Bone marrow (tissue), 2 donors: ENCODE measurements around the gene AMIGO1.

Source experiments
- DNase-seq, 2 donors: peaks; one replicate each; lab custom pipeline; 2025; lab: John Stamatoyannopoulos, UW

AMIGO1 gene

DNA sequence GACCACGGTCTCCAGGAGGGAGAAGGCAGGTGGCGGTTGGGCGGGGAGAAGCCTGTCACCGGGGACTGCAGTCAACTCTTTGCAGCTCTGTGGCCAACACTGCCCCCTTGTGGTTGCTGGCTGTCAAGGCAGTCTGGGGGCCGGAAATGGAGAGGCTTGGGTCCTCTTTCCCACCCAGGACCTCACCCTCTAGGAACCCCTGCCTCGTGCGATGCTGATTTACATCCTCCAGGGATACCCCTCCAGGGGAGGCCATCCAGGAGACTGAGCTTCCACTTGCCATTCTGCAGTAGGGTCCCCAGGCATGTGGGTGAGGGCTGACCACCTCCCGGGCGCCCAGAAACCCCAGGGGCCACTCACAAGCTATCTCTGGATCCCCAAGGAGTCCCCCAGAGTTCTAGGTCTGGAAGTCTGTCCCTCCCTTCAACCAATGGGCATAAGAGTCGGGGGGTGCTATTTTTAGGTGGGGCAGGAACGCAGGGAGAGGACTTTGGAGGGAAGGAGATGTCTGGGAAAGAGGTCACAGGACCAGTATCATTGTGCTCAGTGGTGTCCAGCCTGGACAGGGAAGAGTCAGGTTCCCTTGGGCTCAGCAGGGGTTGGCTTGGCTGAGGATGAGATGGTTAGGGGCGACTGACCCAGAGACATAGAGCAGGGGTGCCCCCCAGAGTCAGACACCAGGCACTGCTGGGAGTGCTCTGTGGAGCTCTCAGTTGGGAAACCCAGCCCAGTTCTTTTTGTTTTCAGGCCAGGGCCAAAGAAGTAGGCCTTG lies 23.0 kb upstream of the AMIGO1 start:
- peak; percentile 64 to 66 for DNase-seq

DNA sequence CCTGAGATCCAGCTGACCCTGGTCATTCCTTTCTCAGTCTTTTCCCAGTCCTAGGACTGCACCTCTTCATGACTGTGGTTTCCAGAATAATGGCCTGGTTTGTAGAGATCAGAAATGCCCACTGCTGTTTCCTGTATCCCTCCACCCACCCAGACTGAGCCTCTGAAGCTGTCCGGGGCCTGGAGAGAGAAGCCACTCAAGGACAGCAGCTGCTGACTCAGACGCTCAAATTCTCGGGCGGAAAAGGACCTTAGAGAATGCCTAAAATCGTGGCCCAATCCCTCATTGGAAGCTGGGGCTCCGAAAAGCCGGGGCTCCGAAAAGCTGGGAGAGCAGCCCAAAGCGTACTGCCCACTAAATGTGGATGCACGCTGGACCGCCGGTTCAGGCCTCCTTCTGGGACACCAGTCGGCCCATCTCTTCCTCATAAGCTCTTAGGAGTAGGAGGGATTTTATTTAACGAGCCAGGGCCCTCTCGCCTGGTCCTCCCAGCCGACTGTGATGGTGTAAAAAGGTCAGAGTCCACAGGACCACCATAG lies 22.4 kb upstream of the AMIGO1 start:
- no peak for DNase-seq

DNA sequence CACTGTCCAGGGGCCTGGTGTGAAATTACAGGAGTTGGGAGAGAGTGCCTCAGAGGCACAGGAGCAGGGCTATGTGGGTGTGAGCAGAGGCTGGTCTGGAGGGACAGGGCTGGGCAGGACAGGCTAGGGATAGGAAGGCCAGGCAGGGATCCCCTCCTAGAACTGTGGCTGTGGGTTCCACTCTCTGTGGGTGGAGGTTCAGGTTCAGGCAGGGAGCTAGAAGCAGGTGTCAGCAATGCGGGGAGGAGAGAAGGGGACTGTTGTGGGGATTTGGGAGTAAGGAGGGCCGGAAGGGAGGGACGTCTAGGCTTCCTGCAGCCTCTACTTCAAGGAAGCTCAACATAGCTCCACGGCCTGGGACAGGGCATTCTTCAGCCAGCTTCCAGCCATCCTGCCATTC lies 21.9 kb upstream of the AMIGO1 start:
- no peak for DNase-seq

DNA sequence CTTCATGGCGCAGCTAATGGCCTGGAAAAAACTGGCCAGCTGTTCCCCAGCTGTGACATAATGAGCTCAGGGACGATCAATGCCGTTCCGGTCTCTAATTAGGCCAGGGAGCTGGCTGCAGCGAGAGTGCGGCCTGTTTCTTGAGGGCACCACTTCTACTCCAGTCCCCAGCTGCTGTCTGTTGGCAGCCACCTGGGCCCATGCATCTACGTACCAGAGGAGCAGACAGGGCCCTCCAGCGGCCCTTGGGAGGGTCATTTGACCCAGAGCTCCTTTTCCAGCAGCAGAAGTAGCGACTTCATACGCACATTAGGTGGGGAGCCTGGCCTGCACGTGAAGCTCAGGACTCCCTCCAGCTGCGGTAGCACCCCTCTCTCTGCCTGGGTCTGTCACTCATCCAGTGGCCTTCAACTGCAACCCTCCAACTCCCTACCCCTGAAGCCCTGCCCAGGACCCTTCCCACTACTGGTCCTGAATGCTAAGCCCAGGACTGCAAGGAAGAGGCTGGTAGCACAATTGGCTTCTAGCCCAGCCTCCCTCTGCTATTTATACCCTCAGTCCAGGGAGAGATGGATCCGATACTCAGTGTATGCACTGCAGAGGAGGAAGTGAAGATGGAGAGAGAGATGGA lies 21.0 kb upstream of the AMIGO1 start:
- DNase-seq, result no peak

DNA sequence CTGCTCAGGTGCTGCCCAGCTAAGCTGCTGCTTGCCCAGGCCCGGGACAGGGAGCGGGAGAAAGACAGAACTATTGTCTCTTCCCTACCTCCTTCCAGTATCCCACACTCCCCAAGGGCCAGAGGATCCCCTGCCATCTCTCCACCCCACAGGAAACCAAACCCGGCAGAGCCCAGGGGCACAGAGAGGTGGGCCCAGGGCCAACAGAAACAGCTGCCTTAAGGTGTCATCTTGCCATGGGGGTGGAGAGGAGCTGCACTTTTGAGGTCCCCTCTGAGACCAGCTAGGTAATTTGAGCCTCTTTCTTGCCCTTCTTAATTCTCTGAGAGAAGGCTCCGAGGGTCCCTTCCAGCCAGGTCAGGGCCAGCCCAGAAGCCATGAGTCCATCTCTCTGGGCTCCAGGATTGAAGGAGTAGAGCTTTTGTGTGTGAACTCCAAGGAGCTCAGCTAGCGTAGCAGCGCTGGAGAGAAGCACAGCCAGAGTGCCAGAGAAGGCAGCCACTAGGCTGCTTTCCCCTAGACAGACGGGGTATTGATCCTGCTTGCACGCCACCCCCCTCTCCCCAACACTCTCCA lies 20.4 kb upstream of the AMIGO1 start:
- DNase-seq, result no peak

DNA sequence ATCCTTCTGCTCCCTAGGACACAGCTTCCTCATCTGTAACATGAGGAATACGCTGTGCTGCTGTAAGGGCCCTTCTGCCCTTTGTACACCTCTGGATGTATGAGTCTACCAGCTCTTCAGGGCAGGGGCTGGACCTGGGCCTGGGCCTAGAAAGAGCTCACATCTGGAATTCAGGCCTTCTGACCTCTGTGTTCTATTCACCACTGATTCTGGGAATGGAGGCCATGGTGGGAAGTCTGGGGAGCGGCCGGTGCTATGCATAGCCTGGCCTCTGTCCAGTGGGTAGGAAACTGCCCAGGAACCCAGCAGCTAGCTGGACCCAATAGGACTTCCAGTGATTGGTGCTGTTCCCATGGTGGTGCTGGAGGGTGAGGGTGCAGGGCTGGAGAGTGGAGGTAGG lies 19.2 kb upstream of the AMIGO1 start:
- DNase-seq, result no peak

DNA sequence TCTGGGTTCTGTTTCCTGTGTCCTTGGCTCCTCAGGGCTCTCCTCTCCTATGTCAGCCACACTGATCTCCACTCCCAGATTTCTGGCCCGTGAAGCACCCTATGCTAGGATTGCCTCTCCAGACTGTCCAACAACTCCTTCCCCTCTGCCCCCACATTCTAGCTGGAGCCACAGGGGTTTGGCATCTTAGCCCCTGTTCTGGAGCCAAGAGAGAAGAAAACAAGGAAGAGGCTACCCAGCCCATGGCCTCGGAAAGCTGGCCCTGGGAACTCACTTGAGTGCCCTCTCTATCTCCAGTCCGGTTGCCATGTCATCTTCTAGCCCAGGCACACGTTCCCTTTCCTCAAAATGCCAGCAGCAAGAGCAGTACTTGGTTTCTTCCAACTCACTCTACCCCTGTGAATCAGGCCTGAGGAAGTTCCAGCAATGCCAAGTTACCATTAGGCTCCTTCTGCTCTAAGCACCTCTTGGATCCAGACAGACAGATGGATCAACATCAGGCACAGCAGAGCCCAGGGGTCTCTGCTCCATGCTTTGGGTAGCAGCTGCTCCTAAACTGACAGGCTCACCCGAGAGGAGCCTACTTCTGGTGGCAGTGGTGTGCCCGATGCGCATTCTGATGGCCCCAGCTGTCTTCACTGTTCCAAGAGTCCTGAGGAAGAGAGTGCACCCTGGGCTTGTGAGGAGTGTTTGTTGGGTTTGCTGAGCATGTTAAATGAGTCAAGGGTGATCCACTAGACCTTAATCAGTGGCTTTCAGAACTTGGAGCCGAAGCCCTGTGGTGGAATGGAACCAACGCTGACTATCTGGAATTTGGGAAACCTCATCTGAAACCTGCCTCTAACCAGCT lies 18.5 kb upstream of the AMIGO1 start:
- DNase-seq, result no peak

DNA sequence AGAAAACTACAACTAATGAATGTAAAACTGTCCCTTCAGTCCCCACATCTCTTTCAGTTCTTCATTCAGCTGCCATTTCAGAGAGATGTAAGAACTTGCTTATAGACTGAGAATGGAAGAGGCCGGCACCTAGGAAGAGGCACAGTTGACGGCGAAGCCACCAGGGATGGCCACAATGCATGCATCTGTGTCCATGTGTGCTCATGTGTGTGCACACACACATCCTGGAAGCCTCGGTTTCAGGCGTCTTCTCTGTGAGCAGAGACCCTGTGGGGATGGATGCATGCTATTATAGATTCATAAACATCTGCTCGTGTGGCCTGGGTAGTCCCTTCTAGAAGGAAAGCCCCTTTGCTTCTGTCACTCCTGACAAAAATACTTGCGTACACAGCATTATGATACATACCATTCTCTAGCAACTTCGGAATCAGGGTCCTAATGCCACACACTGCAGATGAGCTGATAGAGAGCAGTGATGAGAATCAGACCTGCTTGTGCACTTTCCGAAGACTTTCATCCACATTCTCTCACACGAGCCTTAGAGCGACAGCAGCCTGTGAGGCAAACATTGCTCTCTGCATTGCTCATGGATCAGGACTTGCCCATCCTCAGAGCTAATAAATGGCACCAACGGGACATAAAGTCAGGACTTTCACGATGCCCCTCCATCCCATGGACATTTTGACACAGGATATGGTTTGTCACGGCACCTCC lies 17.7 kb upstream of the AMIGO1 start:
- no peak for DNase-seq

DNA sequence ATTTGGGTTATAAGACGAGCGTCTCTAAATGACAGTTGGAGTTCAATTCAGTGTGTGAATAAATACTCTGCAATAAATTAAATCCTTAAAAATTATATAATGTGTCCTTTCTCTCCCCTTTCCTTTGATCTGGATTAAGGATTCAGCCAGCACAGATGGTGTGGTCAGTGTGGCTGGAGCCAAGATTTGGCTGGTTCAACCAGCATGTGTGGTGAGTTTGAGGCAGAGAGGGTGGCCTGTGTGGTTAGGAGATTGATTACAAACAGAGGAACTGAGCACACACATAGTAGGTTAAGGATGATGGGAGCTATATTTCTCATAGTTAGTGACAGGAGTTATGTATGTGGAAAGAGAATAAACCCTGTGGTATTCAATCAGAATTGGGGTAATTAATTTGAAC lies 14.2 kb upstream of the AMIGO1 start:
- DNase-seq, result no peak

DNA sequence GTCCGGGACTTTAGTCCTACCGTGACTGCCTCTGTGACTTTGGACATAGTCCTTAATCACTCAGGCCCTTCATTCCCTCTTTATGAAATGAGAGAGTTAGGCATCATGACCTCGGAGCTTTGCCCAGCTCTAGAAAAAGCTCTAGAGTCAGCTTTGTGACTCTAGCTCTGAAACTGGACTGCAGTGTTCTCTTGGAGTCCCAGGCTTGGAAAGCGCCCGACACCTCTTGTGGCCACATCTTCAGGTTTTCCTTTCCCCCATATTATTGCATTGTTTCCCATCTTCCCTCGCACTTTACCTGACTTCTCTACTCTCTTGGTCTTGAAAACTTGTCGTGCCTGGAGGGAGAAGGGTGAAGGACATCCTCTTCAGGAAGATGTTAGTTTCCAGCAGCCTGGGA lies 12.5 kb upstream of the AMIGO1 start:
- DNase-seq, result no peak

DNA sequence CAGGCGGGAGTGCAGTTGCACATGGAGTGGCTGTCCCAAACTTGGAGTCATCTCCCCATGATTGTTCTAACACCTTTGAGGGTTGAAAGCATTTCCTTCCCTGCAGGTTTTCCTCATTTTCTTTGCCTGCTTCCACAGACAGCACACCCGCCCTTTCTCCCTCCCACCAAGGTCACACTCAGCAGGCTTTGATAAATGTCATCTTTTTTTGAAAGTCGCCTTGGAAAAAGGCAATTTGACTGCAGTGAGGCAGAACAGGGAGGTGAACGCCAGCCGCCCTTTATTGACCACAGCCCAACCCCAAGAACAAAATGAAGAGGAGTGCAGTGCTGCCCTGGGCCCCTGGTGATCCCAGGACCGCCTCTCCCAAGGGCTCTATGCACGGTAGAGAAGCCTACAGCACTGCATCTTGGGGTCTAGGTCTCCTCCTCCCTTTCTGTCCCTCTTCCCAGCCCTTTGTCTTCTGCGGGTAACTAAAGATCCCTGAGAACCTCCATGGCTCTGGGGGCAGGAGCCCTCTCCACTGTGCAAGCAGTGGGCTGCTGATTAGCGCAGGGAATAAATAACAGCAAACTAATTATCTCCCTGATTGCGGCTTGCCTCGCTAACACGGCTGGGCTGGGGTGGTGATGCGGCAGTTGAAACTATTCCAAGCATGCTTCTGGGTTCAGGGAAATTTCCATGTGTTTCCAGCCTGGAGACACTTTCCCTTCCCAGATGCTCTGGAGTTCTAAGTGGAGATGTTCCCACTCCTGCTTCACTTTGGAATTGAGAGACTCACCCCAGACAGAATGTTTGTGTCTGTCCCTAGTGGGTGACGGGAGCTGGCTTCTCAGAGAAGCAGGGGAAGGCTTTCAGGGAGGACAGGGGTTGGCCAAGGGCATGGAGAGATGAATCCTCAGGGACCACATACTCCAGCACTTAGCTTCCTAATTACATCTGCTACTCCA lies 11.8 kb upstream of the AMIGO1 start:
- no peak for DNase-seq

DNA sequence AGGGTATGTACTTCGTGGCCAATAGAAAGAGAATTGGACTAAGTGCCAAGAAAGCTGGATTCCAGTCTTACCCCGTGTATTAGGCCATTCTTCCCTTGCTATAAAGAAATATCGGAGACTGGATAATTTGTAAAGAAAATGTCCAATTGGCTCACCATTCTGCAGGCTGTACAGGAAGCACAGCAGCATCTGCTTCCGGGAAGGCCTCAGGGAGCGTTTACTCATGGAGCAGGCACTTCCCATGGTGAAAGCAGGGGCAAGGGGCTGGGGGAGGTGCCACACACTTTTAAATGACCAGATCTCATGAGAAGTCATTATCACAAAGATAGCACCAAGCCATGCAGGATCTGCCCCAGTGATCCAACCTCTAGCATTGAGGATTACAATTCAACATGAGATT lies 7.8 kb upstream of the AMIGO1 start:
- no peak for DNase-seq

DNA sequence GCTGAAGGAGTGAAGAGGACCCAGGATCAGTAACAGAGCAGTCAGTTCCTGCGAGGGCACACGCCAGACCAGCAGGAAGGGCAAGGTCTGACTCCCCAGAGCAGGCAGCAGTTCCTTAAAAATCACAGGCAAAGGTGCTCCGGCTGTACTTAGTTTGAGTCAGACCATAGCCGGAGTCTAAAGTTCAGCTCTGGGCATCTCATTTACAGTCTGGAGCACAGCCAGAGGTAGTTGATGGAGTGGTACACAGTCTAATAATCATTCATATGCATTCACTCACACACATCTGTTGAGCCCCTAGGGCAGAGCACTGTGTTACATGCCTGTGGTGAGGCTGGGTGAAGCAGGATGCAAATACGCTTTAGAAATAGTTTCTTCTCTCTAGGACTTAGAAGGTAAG lies 7.3 kb upstream of the AMIGO1 start:
- DNase-seq, result no peak

DNA sequence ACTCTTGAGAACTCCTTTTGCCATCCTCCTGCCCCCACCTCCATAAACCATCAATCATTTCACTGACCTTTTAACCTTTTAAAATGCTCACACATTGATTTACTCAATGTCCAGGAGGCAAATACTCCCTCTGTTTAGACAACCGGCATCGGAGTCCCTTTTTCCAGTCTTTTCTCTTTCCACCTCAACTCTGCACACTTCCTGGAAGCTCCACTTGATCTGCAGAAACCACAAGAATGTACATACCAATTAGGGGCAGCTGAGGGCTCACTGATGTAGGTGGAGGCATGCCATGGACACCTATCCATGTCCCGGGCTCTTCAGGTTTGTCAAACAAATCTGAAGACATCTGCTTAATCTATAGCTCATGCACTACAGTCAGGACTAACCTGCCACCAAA lies 5.3 kb upstream of the AMIGO1 start:
- DNase-seq, result no peak

DNA sequence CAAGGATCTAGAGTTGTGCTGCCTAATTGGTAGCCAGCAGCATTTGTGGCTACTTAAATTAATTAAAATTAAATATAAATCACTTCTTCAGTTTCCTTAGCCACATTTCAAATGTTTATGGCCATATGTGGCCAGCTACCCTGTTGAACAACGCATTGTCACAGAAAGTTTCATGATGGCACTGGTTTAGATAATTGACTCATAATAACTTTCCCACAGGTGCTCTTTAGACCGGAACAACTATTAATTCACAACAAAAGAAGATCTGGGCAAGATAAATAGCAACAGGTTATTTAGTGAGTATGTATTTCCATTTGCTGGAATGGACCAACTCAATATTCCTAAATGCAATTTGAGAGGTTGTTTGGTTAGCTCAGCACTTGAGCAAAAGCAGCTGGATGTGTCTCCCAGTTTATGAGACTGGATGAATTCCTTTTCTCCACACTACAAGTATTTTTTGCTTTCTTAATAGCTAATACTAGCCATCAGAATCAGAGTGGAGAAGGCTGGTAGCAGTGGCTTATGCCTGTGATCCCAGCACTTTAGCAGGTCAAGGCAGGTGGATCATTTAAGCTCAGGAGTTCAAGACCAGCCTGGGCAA lies 3.7 kb upstream of the AMIGO1 start:
- DNase-seq, result no peak

DNA sequence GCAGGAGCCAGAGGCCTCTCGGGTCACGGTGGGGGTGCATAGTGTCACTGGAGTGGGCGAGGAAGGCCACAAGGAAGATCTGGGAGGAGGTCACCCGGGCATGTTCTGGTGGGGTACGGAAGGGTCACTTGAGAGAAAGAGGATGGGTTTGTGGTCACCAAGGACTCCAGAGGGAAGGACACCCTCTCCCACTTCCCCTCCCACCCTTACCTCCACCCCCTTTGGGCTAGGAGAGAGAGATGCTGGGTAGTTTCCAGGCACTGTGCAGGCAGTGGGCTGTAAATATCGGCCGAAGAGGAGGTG lies 703 bp downstream of the AMIGO1 start:
- DNase-seq, result no peak

DNA sequence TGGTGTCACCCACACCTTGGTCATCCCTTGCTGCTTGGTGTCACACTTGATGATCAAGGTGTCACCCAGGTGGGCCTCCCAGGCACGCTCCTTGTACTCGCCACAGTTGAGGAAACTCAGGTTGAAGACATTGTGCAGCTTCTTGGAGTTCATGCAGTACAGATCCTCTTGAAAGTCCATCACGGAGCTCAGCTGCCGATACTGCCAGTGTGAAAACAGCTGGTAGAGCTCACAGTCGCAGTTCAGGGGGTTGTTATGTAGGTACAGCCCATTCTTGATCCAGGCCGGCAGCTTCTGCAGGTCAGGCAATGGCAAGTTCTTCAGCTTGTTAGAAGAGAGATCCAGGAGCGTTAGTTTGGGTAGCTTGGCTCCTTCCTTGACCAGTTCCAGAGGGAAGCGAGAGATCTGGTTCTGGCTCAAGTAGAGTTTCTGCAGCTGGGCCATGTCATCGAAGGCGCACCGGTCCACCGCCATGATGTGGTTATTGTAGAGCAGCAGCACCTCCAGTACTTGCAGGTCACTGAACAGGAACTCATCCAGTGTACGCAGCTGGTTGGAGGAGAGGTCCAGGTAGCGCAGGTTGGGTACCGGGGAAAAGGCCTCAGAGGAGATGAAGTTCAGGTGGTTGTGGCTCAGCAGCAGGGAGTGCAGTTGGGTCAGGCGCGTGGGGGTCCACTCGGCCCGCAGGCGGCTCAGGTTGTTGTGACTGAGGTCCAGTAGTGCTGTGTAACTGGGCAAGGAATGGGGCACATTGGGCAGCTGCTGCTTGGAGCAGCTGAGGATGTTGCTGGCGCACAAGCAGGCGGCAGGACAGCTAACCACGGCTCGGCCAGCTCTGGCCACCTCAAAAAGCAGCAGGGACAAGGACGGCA lies 1.3 kb downstream of the AMIGO1 start:
- no peak for DNase-seq

DNA sequence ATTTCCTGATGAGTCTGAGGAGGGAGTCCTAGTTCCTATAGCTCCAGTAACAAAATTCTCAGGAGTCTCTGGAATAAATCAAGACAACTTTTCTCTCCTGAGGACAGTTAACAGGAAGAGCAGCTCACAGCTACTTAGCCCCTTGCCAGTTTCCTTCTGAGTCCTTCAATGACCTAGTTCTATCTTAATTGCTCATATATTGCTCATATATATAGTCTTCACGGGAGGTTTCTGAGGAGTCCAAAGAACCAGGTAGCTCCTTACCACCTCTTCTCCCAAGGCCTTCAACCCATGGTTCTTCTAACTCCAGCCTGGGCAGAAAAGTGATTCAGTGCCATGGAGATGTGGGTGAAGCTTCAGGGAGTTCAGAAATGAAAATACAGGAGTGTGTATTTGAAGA lies 4.6 kb downstream of the AMIGO1 start:
- no peak for DNase-seq

DNA sequence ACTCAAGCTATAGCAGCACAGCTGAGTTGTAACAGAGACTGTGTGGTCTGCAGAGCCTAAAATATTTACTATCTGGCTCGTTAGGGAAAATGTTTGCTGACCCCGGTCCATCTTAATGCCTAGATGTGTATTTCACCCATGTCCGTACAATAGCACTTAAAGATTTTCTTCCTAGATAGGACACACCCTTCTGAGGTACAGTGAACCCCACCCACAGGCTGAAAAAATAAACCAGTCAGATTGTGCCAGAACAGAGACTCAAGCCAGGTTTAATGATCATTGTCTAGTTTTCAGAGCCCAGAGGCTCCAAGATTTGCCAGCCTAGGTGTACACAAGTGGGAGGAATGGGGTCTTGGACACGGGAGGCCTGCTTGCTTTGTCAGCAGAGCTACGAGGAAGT lies 5.6 kb downstream of the AMIGO1 start:
- DNase-seq, result no peak
